ENCODE data around the gene ADAMTSL1. TPM values are rescaled to one million over a fixed set of nuclear protein-coding genes. Genes with fewer than 3 reads are reported as not detected.

The ADAMTSL1 gene
- total and polyA plus RNA-seq, 2 donors from 2014 or later = 3.0 to 27.3 TPM

DNA sequence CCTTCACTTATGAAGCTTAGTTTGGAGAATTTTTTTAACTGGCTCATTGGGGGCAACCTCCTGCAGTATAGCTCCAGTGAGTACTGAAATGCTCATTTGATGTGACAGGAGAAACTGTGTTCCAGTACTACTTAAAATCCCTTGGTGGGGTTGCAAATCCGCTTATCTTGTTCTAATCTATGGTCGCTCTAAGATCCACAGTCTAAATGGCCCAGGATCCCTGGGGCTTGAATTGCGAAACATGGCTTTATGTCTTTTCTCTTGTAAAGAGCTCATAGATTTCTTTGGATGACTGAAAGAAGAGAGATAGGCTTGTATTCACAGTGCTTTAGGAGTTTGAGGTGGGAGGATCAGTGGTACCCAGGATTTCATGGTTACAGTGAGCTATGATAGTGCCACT, 52.7 kb downstream of the ADAMTSL1 start:
- Histone ChIP-seq H3K27me3 (ENCODE audit: control insufficient read depth, insufficient read depth, low read length) (no peaks in the 10 kb centered on the region), H3K27ac (ENCODE audit: low read depth in 2 of 2, low read length in 2 of 2) (no peak overlapping the region), H3K4me1 (ENCODE audit: control insufficient read depth in 2 of 3, insufficient read depth in 2 of 3, low read depth in 1 of 3, low read length in 3 of 3) (no peaks in the 10 kb centered on the region), H3K36me3 (ENCODE audit: control insufficient read depth in 2 of 3, insufficient read depth in 3 of 3, low read length in 3 of 3) (no peaks in the 10 kb centered on the region), H3K9me3 (ENCODE audit: control insufficient read depth in 2 of 3, insufficient read depth in 1 of 3, low read length in 3 of 3) (no peaks in the 10 kb centered on the region), H3K4me3 (ENCODE audit: low read length in 3 of 3) (no peak overlapping the region), H3K9ac (ENCODE audit: low read length in 3 of 3) (no peak overlapping the region)
- TF ChIP-seq, protein P1, sequence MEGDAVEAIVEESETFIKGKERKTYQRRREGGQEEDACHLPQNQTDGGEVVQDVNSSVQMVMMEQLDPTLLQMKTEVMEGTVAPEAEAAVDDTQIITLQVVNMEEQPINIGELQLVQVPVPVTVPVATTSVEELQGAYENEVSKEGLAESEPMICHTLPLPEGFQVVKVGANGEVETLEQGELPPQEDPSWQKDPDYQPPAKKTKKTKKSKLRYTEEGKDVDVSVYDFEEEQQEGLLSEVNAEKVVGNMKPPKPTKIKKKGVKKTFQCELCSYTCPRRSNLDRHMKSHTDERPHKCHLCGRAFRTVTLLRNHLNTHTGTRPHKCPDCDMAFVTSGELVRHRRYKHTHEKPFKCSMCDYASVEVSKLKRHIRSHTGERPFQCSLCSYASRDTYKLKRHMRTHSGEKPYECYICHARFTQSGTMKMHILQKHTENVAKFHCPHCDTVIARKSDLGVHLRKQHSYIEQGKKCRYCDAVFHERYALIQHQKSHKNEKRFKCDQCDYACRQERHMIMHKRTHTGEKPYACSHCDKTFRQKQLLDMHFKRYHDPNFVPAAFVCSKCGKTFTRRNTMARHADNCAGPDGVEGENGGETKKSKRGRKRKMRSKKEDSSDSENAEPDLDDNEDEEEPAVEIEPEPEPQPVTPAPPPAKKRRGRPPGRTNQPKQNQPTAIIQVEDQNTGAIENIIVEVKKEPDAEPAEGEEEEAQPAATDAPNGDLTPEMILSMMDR (IDR thresholded peaks at IDR 0.05; ENCODE audit: borderline replicate concordance, extremely low read depth, insufficient read depth) = no peak
- no peak for DNase-seq
- intact Hi-C loops (cut with DNase I) = no loop called here
- no peak for FAIRE-seq

- no peak overlapping the region for H3K9ac ChIP-seq (ENCODE audit: low read length in 3 of 3)
- no peak overlapping the region for H3K27ac ChIP-seq (ENCODE audit: low read depth in 2 of 2, low read length in 2 of 2)
- intact Hi-C loops (cut with DNase I) = no loop called here
- FAIRE-seq (no peak), DNase-seq (no peak)
- no peaks in the 10 kb centered on the region for H3K36me3 ChIP-seq (ENCODE audit: control insufficient read depth in 2 of 3, insufficient read depth in 3 of 3, low read length in 3 of 3)
- no peaks in the 10 kb centered on the region for H3K27me3 ChIP-seq (ENCODE audit: control insufficient read depth, insufficient read depth, low read length)
- no peaks in the 10 kb centered on the region for H3K4me1 ChIP-seq (ENCODE audit: control insufficient read depth in 2 of 3, insufficient read depth in 2 of 3, low read depth in 1 of 3, low read length in 3 of 3)
- H3K9me3 ChIP-seq (ENCODE audit: control insufficient read depth in 2 of 3, insufficient read depth in 1 of 3, low read length in 3 of 3) = peaks cover 0 to 17% (median 0%) of the 10 kb centered on the region in 3 donors
- H3K4me3 ChIP-seq (ENCODE audit: low read length in 3 of 3) = no peak overlapping the region
- TF ChIP-seq, protein P1 (IDR thresholded peaks at IDR 0.05; ENCODE audit: borderline replicate concordance, extremely low read depth, insufficient read depth) = no peak
Observed at GRCh38 chr9:18531136-18532065, 57.4 kb downstream of the ADAMTSL1 start.

GRCh38 chr9:18534611-18535010, 60.7 kb downstream of the ADAMTSL1 start:
- H3K4me1 ChIP-seq (ENCODE audit: control insufficient read depth in 2 of 3, insufficient read depth in 2 of 3, low read depth in 1 of 3, low read length in 3 of 3) = no peaks in the 10 kb centered on the region
- H3K9ac ChIP-seq (ENCODE audit: low read length in 3 of 3) = no peak overlapping the region
- H3K27me3 ChIP-seq (ENCODE audit: control insufficient read depth, insufficient read depth, low read length) = no peaks in the 10 kb centered on the region
- TF ChIP-seq, protein P1 (IDR thresholded peaks at IDR 0.05; ENCODE audit: borderline replicate concordance, extremely low read depth, insufficient read depth) = no peak
- no peaks in the 10 kb centered on the region for H3K36me3 ChIP-seq (ENCODE audit: control insufficient read depth in 2 of 3, insufficient read depth in 3 of 3, low read length in 3 of 3)
- no peak overlapping the region for H3K27ac ChIP-seq (ENCODE audit: low read depth in 2 of 2, low read length in 2 of 2)
- peaks cover 0 to 19% (median 0%) of the 10 kb centered on the region in 3 donors for H3K9me3 ChIP-seq (ENCODE audit: control insufficient read depth in 2 of 3, insufficient read depth in 1 of 3, low read length in 3 of 3)
- no peak for FAIRE-seq
- intact Hi-C loops (cut with DNase I) = no loop called here
- no peak for DNase-seq
- no peak overlapping the region for H3K4me3 ChIP-seq (ENCODE audit: low read length in 3 of 3)
